ENCODE results near the gene PCDHA2.
A peak's percentile ranks its signal among the peaks of the same experiment; 100 is the strongest.
"Not testable (repeated sequence)": the region's sequence is repeated elsewhere in the genome, so short reads cannot be mapped to it uniquely, and the experiment has no call there.

Gene PCDHA2

GRCh38 chr5:140794595-140795258, at the start of gene PCDHA2:
Gene PCDHA2, plus strand, starts transcription at chr5:140794852.
- in situ Hi-C loops (cut with HindIII; ENCODE audit: low pct_unique_long_range_greater_than_20kb, low sequenced_read_pairs) = no loop called here
- DNase-seq (ENCODE audit: low read depth in 1 of 2, low spot score in 1 of 2) = peak in 1 of 2 experiments; percentile 66
- TF ChIP-seq JUND (IDR thresholded peaks at IDR 0.05; ENCODE audit: low read depth) = no peak

GRCh38 chr5:140753561-140753960, 41.1 kb upstream of the PCDHA2 start:
- DNase-seq (ENCODE audit: low read depth in 1 of 2, low spot score in 1 of 2) = no peak
- TF ChIP-seq JUND (IDR thresholded peaks at IDR 0.05; ENCODE audit: low read depth) = no peak
- in situ Hi-C loops (cut with HindIII; ENCODE audit: low pct_unique_long_range_greater_than_20kb, low sequenced_read_pairs) = no loop called here

GRCh38 chr5:140764177-140764973, 30.3 kb upstream of the PCDHA2 start:
- peak in 1 of 2 experiments; percentile 22 for DNase-seq (ENCODE audit: low read depth in 1 of 2, low spot score in 1 of 2)
- no peak for TF ChIP-seq JUND (IDR thresholded peaks at IDR 0.05; ENCODE audit: low read depth)
- in situ Hi-C loops (cut with HindIII; ENCODE audit: low pct_unique_long_range_greater_than_20kb, low sequenced_read_pairs) = no loop called here

DNA sequence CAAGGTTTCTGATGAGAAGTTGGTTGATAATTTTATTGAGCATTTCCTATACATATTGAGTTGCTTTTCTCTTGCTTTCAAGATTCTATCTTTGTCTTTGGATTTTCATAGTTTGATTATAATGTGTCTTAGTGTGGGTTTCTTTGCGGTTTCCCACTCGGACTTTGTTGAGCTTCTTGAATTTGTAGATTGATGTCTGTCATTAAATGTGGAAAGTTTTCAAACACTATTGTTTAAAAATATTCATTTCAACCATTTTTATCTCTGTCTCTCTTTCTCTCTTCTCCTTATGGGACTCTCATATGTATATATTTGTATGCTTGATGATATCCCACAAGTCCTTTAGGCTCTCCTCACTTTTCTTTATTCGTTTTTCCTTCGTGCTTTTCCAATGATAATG, 27.2 kb upstream of the PCDHA2 start:
- in situ Hi-C loops (cut with HindIII; ENCODE audit: low pct_unique_long_range_greater_than_20kb, low sequenced_read_pairs) = no loop called here
- TF ChIP-seq JUND (IDR thresholded peaks at IDR 0.05; ENCODE audit: low read depth) = no peak
- no peak for DNase-seq (ENCODE audit: low read depth in 1 of 2, low spot score in 1 of 2)

DNA sequence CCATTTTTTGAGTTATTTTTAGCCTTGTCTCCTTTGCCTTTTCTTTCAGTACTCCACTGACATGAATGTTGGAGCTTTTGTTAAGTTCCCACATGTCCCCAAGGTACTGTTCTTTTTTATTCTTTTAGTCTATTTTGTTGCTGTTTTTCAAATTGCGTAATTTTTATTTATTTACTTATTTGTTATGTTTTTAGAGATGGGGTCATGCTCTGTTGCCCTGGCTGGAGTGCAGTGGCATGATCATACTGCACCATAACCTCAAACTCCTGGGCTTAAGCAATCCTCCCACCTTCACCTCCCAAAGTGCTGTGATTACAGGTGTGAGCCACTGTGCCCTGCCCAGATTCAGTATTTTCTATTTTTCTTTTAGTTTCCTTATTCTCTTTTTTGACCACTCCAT, 14.1 kb upstream of the PCDHA2 start:
- in situ Hi-C loops (cut with HindIII; ENCODE audit: low pct_unique_long_range_greater_than_20kb, low sequenced_read_pairs) = no loop called here
- DNase-seq (ENCODE audit: low read depth in 1 of 2, low spot score in 1 of 2) = no peak
- no peak for TF ChIP-seq JUND (IDR thresholded peaks at IDR 0.05; ENCODE audit: low read depth)

DNA sequence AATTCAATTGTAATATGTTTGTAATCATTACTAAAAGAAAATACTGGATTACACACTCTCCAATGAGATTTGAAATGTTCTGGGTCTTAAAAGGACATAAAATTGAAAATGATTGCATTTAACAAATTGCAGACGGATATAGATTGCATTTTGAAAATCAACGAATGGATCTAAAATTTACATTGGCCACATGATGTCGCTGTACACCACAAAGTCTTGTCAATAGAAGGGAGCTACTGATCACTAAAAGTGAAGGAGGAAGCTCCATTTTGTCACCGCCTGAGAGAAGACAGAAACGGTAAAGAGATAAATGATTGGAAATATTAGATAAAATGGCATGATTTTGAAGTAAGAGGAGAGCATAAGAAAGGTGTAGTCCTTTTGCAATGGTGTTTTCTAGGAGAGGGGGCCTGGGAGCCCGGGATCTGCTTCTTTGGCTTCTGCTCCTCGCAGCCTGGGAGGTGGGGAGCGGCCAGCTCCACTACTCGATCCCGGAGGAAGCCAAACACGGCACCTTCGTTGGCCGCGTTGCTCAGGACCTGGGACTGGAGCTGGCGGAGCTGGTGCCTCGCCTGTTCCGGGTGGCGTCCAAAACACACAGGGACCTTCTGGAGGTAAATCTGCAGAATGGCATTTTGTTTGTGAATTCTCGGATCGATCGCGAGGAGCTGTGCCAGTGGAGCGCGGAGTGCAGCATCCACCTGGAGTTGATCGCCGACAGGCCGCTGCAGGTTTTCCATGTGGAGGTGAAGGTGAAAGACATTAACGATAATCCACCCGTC, 8.6 kb upstream of the PCDHA2 start, which contains the start of gene PCDHA1:
PCDHA1 (plus strand) TSS at position 236 of the 782 bp plus-strand sequence.
- peak; percentile 79 to 86 for DNase-seq (ENCODE audit: low read depth in 1 of 2, low spot score in 1 of 2)
- in situ Hi-C loops (cut with HindIII; ENCODE audit: low pct_unique_long_range_greater_than_20kb, low sequenced_read_pairs) = no loop called here
- no peak for TF ChIP-seq JUND (IDR thresholded peaks at IDR 0.05; ENCODE audit: low read depth)

DNA sequence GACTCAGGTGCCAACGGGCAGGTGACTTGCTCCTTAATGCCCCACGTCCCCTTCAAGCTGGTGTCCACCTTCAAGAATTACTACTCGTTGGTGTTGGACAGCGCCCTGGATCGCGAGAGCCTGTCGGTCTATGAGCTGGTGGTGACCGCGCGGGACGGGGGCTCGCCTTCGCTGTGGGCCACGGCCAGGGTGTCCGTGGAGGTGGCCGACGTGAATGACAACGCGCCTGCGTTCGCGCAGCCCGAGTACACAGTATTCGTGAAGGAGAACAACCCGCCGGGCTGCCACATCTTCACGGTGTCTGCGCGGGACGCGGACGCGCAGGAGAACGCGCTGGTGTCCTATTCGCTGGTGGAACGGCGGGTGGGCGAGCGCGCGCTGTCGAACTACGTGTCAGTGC, 7.2 kb upstream of the PCDHA2 start:
- in situ Hi-C loops (cut with HindIII; ENCODE audit: low pct_unique_long_range_greater_than_20kb, low sequenced_read_pairs) = not testable (repeated sequence)

DNA sequence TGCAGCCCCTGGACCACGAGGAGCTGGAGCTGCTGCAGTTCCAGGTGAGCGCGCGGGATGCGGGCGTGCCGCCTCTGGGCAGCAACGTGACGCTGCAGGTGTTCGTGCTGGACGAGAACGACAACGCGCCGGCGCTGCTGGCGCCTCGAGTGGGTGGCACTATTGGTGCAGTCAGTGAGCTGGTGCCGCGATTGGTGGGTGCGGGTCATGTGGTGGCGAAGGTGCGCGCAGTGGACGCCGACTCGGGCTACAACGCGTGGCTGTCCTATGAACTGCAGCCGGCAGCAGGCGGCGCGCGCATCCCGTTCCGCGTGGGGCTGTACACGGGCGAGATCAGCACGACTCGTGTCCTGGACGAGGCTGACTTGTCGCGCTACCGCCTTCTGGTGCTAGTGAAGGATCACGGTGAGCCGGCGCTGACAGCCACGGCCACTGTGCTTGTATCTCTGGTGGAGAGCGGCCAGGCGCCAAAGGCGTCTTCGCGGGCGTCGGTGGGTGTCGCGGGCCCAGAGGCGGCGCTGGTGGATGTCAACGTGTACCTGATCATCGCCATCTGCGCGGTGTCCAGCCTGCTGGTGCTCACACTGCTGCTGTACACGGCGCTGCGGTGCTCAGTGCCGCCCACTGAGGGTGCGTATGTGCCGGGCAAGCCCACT, 6.7 kb upstream of the PCDHA2 start:
- DNase-seq (ENCODE audit: low read depth in 1 of 2, low spot score in 1 of 2); in situ Hi-C loops (cut with HindIII; ENCODE audit: low pct_unique_long_range_greater_than_20kb, low sequenced_read_pairs): not testable (repeated sequence)

More for the DNA sequence above, 7.2 kb upstream of the PCDHA2 start:
- not testable (repeated sequence) for DNase-seq (ENCODE audit: low read depth in 1 of 2, low spot score in 1 of 2)

DNA sequence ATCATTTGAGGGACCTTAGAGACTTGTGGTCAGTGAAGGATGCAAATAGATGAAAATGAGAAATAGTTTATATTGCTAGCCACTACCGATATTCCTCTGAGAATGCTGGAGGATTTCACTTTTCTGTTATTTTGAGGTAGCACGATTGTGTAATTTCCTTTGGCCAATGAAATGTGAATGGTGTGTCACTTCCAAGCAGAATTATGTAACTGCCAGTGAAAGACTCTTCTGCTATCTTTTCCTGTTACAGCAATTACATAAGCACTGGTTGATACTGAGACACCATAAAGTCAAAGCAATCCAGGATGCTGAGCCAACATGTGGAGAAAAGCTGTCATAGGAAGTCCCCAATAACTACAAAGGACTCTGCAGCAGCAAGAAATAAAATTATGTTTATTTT, 3.6 kb upstream of the PCDHA2 start:
- in situ Hi-C loops (cut with HindIII; ENCODE audit: low pct_unique_long_range_greater_than_20kb, low sequenced_read_pairs) = no loop called here
- DNase-seq (ENCODE audit: low read depth in 1 of 2, low spot score in 1 of 2) = no peak
- TF ChIP-seq JUND (IDR thresholded peaks at IDR 0.05; ENCODE audit: low read depth) = no peak

GRCh38 chr5:140795259-140795641, 598 bp downstream of the PCDHA2 start:
- in situ Hi-C loops (cut with HindIII; ENCODE audit: low pct_unique_long_range_greater_than_20kb, low sequenced_read_pairs) = no loop called here
- peak; percentile 69 to 74 for DNase-seq (ENCODE audit: low read depth in 1 of 2, low spot score in 1 of 2)
- TF ChIP-seq JUND (IDR thresholded peaks at IDR 0.05; ENCODE audit: low read depth) = no peak

- DNase-seq (ENCODE audit: low read depth in 1 of 2, low spot score in 1 of 2); in situ Hi-C loops (cut with HindIII; ENCODE audit: low pct_unique_long_range_greater_than_20kb, low sequenced_read_pairs): not testable (repeated sequence)
Measured at GRCh38 chr5:140796072-140796717, 1.5 kb downstream of the PCDHA2 start.

DNA sequence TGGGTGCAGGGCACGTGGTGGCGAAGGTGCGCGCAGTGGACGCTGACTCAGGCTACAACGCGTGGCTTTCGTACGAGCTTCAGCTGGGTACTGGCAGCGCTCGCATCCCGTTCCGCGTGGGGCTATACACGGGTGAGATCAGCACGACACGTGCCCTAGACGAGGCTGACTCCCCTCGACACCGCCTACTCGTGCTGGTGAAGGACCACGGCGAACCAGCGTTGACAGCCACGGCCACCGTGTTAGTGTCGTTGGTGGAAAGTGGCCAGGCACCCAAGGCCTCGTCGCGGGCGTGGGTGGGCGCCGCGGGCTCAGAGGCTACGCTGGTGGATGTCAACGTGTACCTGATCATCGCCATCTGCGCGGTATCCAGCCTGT, 2.1 kb downstream of the PCDHA2 start:
- in situ Hi-C loops (cut with HindIII; ENCODE audit: low pct_unique_long_range_greater_than_20kb, low sequenced_read_pairs) = no loop called here
- TF ChIP-seq JUND (IDR thresholded peaks at IDR 0.05; ENCODE audit: low read depth) = no peak

More for the DNA sequence above, 2.1 kb downstream of the PCDHA2 start:
- no peak for DNase-seq (ENCODE audit: low read depth in 1 of 2, low spot score in 1 of 2)
